ENCODE results near the gene GRAMD1C.

DNA sequence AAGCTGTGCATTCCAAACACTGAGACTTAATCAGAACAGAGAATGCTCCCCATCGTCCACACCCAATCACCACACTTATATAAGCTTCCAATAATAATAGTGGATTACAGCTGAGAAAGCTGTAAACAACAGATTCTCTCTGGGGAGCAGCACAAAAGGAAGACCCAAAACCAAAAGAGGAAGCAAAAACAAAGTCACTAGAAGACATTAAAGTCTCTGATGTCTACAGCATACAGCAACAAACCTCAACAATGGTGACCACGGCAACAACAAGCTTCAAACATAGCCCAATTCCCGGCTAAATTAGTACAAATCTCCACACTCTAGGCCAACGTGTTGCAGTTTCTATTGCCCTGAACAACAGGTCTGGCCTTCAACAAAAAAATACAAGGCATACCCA lies 147.0 kb downstream of the GRAMD1C start:
- TF ChIP-seq, protein P1, sequence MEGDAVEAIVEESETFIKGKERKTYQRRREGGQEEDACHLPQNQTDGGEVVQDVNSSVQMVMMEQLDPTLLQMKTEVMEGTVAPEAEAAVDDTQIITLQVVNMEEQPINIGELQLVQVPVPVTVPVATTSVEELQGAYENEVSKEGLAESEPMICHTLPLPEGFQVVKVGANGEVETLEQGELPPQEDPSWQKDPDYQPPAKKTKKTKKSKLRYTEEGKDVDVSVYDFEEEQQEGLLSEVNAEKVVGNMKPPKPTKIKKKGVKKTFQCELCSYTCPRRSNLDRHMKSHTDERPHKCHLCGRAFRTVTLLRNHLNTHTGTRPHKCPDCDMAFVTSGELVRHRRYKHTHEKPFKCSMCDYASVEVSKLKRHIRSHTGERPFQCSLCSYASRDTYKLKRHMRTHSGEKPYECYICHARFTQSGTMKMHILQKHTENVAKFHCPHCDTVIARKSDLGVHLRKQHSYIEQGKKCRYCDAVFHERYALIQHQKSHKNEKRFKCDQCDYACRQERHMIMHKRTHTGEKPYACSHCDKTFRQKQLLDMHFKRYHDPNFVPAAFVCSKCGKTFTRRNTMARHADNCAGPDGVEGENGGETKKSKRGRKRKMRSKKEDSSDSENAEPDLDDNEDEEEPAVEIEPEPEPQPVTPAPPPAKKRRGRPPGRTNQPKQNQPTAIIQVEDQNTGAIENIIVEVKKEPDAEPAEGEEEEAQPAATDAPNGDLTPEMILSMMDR (IDR thresholded peaks at IDR 0.05; ENCODE audit: low read length): no peak
- no peak for TF ChIP-seq EZH2 (optimal IDR thresholded peaks at IDR 0.05; ENCODE audit: low read depth, low read length)

Data from MM.1S (cell line).